Right forelimb (tissue), 1 donor: Measurements from ENCODE around the gene BROX.

Source experiments
- DNase-seq: peaks from one replicate; pipeline ENCODE4 v3.0.0-alpha.2; 2018

BROX gene

GRCh38 chr1:222777977-222778376 is 65.6 kb downstream of the BROX start:
- DNase-seq = no peak

- no peak for DNase-seq
Observed at GRCh38 chr1:222781251-222781650, 68.9 kb downstream of the BROX start.

DNA sequence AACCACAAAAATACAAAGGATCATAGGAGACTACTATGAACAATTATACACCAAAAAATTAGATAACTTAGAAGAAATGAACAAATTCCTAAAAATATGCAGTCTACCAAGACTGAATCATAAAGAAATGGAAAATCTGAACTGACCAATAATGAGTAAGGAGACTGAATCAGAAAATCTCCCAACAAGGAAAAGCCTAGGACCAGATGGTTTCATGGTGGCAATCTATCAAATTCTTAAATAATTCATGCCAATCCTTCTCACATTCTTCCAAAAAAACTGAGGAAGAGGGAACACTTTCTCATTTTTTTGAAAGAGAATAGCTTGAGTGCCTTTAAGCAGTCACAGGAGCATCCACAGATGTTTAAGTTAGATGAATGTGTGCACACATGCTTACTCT is 70.7 kb downstream of the BROX start:
- DNase-seq = no peak

GRCh38 chr1:222784371-222784770 is 72.0 kb downstream of the BROX start:
- DNase-seq = no peak
